RWPE2 (cell line): ENCODE measurements around the gene NRG2.

Source experiments
- ATAC-seq: fragments of 200-7000 bp; cut with Tn5 transposase; 3 replicates; pipeline ENCODE4 v1.9.1; 2021; ENCODE audit warnings: low read depth
- DNase-seq: peaks from one replicate; pipeline ENCODE4 v3.0.0-alpha.2; 2020; ENCODE audit warnings: low spot score
- H3K27ac ChIP-seq: fragments of 450-650 bp; 2 replicates; pipeline ENCODE4 v1.5.1; 2017; ENCODE audit warnings: mild to moderate bottlenecking; ENCODE audit not compliant: poor library complexity, severe bottlenecking
- H3K27me3 ChIP-seq: fragments of 250-450 bp; sonication (Bioruptor Pico); 2 replicates; pipeline ENCODE4 v1.5.1; 2021; ENCODE audit warnings: mild to moderate bottlenecking, moderate library complexity; ENCODE audit not compliant: insufficient read depth, poor library complexity, severe bottlenecking
- H3K36me3 ChIP-seq: fragments of 250-450 bp; sonication (Bioruptor Pico); 2 replicates; pipeline ENCODE4 v1.5.1; 2020; ENCODE audit warnings: low read depth, mild to moderate bottlenecking, moderate library complexity
- H3K4me1 ChIP-seq: fragments of 250-450 bp; sonication (Bioruptor Pico); 2 replicates; pipeline ENCODE4 v1.5.1; 2021; ENCODE audit warnings: mild to moderate bottlenecking, moderate library complexity; ENCODE audit not compliant: insufficient read depth, poor library complexity, severe bottlenecking
- H3K4me3 ChIP-seq: fragments of 250-450 bp; sonication (Bioruptor Pico); 2 replicates; pipeline ENCODE4 v1.5.1; 2021; ENCODE audit warnings: mild to moderate bottlenecking, moderate library complexity; ENCODE audit not compliant: severe bottlenecking
- H3K9me3 ChIP-seq: fragments of 250-450 bp; sonication (Bioruptor Pico); 2 replicates; pipeline ENCODE4 v1.5.1; 2021; ENCODE audit warnings: mild to moderate bottlenecking, moderate library complexity; ENCODE audit not compliant: severe bottlenecking
- CTCF ChIP-seq: fragments of 450-650 bp; IDR thresholded peaks from one replicate; pipeline ENCODE4 v1.5.1; 2017; ENCODE audit warnings: mild to moderate bottlenecking, moderate library complexity; ENCODE audit not compliant: poor library complexity, severe bottlenecking

The NRG2 gene

GRCh38 chr5:139955053-139955605, 88.0 kb downstream of the NRG2 start:
- DNase-seq = no peak
- Histone ChIP-seq H3K27ac (no peak overlapping the region), H3K36me3 (no peaks in the 10 kb centered on the region), H3K4me3 (no peak overlapping the region), H3K27me3 (no peaks in the 10 kb centered on the region), H3K4me1 (no peaks in the 10 kb centered on the region), H3K9me3 (no peaks in the 10 kb centered on the region)
- ATAC-seq = no peak
- no peak for TF ChIP-seq CTCF

GRCh38 chr5:139954462-139954861, 88.6 kb downstream of the NRG2 start:
- H3K27me3 ChIP-seq = peaks cover 6% of the 10 kb centered on the region
- no peak overlapping the region for H3K4me3 ChIP-seq
- no peaks in the 10 kb centered on the region for H3K36me3 ChIP-seq
- ATAC-seq (no peak), DNase-seq (no peak)
- no peak overlapping the region for H3K27ac ChIP-seq
- H3K4me1 ChIP-seq = no peaks in the 10 kb centered on the region
- TF ChIP-seq CTCF = no peak
- H3K9me3 ChIP-seq = no peaks in the 10 kb centered on the region

- H3K4me1 ChIP-seq = no peaks in the 10 kb centered on the region
- DNase-seq = no peak
- no peak for TF ChIP-seq CTCF
These were observed 89.1 kb downstream of the NRG2 start for GRCh38 chr5:139954022-139954421.

GRCh38 chr5:139952574-139952973, 90.5 kb downstream of the NRG2 start:
- Histone ChIP-seq H3K27me3 (peaks cover 12% of the 10 kb centered on the region), H3K9me3 (no peaks in the 10 kb centered on the region), H3K4me1 (no peaks in the 10 kb centered on the region), H3K4me3 (no peak overlapping the region), H3K36me3 (no peaks in the 10 kb centered on the region), H3K27ac (no peak overlapping the region)
- ATAC-seq (no peak), DNase-seq (no peak)
- no peak for TF ChIP-seq CTCF

More at GRCh38 chr5:139954022-139954421, 89.1 kb downstream of the NRG2 start:
- Histone ChIP-seq H3K27ac (no peak overlapping the region), H3K4me3 (no peak overlapping the region), H3K9me3 (no peaks in the 10 kb centered on the region), H3K27me3 (peaks cover 8% of the 10 kb centered on the region), H3K36me3 (no peaks in the 10 kb centered on the region)
- no peak for ATAC-seq

- no peaks in the 10 kb centered on the region for H3K4me1 ChIP-seq
- no peak overlapping the region for H3K4me3 ChIP-seq
- no peak for TF ChIP-seq CTCF
- H3K36me3 ChIP-seq = no peaks in the 10 kb centered on the region
- no peak overlapping the region for H3K27ac ChIP-seq
- ATAC-seq = no peak
- H3K9me3 ChIP-seq = no peaks in the 10 kb centered on the region
- no peak for DNase-seq
- peaks cover 12% of the 10 kb centered on the region for H3K27me3 ChIP-seq
These were observed 91.1 kb downstream of the NRG2 start for GRCh38 chr5:139951983-139952382.
